Activated CD8-positive, alpha-beta memory T cell treated with anti-CD3 and anti-CD28 coated beads, Interleukin-2, amount 10 ng/mL, durations not matched to agents 7 days and 5 days (primary cell): ENCODE data around the gene S100B. TPM values are rescaled to one million over a fixed set of nuclear protein-coding genes. Genes with fewer than 3 reads are reported as not detected.
A peak's percentile ranks its signal among the peaks of the same experiment; 100 is the strongest.

ENCODE experiments used
- ATAC-seq: fragments of 150-1000 bp; cut with Tn5 transposase; one replicate; pipeline ENCODE4 v1.10.0; 2021; ENCODE audit warnings: moderate library complexity
- CTCF ChIA-PET: fragments of 350-600 bp; sonication (Branson Sonifier 250); formaldehyde crosslinking; loops from one replicate; lab custom pipeline; 2021; ENCODE audit warnings: antibody characterized with exemption; lab: Charles Lee
- DNase-seq: peaks from one replicate; pipeline ENCODE4 v3.0.0-alpha.2; 2020
- H3K27ac Mint-ChIP-seq: one replicate; pipeline ENCODE4 v1.8.0; 2021; ENCODE audit warnings: mild to moderate bottlenecking, mixed read lengths
- H3K27me3 Mint-ChIP-seq: one replicate; pipeline ENCODE4 v1.8.0; 2021; ENCODE audit warnings: mixed read lengths
- H3K36me3 Mint-ChIP-seq: one replicate; pipeline ENCODE4 v1.8.0; 2021; ENCODE audit warnings: mild to moderate bottlenecking, mixed read lengths
- H3K4me1 Mint-ChIP-seq: one replicate; pipeline ENCODE4 v1.8.0; 2021; ENCODE audit warnings: mixed read lengths
- H3K4me3 Mint-ChIP-seq: one replicate; pipeline ENCODE4 v1.8.0; 2021; ENCODE audit warnings: mild to moderate bottlenecking, moderate library complexity, mixed read lengths
- H3K9me3 Mint-ChIP-seq: one replicate; pipeline ENCODE4 v1.8.0; 2022; ENCODE audit warnings: low read depth, mixed read lengths
- total RNA-seq, 2 experiments: library from RNA; stranded (reverse); gene quantifications; one replicate each; pipeline ENCODE4 v1.2.3, GENCODE V29; 2021

Gene S100B
- 1 to 10 TPM in 1 of 2 experiments, under 1 TPM in 1; 0.77 to 1.5 TPM for total RNA-seq

DNA sequence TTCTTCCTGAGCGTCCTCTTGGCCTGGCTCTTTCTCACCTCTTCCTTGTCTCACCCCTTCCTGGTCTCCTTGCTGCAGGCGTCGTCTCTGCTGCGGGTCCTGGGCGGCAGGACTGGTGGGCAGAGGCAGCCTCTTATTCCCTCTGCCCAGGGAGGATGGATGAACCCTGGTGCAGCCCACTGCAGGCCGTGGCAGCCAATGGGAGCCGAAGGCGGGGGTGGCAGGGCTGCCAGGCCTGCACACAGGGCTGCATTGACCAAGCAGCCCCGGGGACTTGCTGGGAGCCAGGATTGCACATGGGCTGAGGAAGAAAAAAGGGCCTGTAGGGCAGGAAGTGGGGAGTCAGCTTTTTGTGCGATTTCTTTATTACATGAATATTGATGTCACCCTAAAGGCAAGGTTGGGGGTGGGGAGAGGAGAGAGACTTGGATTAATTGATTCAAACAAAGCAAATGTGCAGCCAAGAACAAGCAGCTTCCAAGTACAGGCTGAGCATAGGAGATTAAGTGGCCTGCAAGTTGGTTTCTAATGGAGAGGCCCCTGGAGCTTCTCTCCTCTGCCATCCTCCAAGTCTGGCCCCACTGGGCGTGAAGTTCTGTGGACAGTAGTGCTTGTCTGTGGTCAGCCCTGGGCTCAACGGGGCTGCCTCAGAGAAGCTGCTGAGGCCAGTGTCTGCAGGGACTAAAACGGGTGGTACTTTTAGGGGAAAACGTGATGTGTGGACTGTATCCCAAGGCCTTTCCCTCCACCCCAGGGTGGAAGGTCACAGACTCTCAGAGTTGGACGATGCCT, at the start of gene S100B:
Gene S100B (minus strand): TSS at position 108 of the 792 bp plus-strand sequence. CDS start 2,667 bp downstream, outside the sequence.
- H3K27me3 Mint-ChIP-seq = no peaks in the 10 kb centered on the region
- DNase-seq (no peak), ATAC-seq (no peak)
- CTCF ChIA-PET = interaction anchor here (1.1 to 1.4 kb wide), 2 partner anchors 16 to 29 kb away, joined by 3 to 4 read pairs; no protein-coding TSS in a partner anchor
- peaks cover 2% of the 10 kb centered on the region for H3K36me3 Mint-ChIP-seq
- peaks cover 39% of the 10 kb centered on the region for H3K4me1 Mint-ChIP-seq
- H3K4me3 Mint-ChIP-seq = no peak within 1 kb of the TSS
- H3K27ac Mint-ChIP-seq = peak within 1 kb of the TSS; percentile 75
- no peaks in the 10 kb centered on the region for H3K9me3 Mint-ChIP-seq

DNA sequence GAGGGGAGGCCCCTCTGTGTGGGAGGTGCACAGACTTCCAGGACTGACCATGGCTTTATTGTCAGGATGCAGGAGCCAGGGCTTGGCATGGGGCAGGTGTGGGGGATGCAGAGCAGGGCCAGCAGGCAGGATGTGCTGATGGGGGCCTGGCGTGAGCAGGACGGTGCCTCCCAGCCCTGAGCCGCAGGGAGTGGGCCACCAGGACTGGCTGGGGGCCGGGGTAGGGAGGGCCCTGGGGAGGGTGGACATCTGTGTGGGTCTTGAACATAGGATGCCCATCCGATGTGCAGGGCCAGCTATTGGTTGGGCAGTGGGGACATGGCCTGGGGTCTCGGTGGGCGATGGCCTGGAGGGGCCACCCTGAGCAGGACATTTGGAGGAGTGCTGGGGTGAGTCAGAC, 46.2 kb upstream of the S100B start:
- ATAC-seq (no peak), DNase-seq (no peak)
- Mint-ChIP-seq H3K27ac (no peak overlapping the region), H3K4me1 (peaks cover 3% of the 10 kb centered on the region), H3K36me3 (peaks cover 92% of the 10 kb centered on the region), H3K4me3 (no peak overlapping the region), H3K9me3 (peaks cover 11% of the 10 kb centered on the region), H3K27me3 (no peaks in the 10 kb centered on the region)
- CTCF ChIA-PET = no interaction called here

DNA sequence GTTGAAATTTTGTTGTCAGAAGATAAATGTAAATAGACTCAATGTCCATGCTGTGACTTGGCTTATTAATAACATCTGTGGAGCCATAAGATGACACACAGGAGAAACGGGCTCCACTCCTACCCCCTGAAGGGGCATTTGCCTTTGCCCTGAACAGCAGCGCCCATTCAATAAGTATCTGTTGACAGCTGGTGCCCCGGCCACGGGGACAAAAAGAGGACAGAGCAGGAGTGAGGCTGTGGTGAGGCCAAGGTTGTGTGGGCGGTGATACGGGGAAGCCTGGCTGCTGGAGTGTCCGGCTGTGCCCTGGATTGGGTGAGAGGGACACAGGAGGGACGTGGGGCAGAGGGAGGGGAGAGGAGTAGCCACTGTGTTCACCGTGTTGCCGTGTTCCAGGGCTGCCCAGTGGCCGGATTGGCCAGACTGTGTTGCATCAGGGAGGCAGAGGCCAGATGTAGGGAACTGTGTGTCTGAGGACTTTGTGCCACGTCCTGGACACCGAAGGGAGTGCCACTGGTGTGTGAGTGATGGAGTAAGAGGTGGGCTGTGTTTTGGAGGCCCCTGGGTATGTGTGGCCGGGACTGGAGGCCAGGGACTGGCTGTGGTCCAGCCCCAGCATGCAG, 45.7 kb upstream of the S100B start:
- Mint-ChIP-seq H3K27ac (peak overlapping the region; percentile 1), H3K4me1 (peaks cover 3% of the 10 kb centered on the region), H3K27me3 (no peaks in the 10 kb centered on the region), H3K9me3 (peaks cover 6% of the 10 kb centered on the region), H3K36me3 (peaks cover 92% of the 10 kb centered on the region), H3K4me3 (no peak overlapping the region)
- ATAC-seq (no peak), DNase-seq (no peak)
- CTCF ChIA-PET = no interaction called here

DNA sequence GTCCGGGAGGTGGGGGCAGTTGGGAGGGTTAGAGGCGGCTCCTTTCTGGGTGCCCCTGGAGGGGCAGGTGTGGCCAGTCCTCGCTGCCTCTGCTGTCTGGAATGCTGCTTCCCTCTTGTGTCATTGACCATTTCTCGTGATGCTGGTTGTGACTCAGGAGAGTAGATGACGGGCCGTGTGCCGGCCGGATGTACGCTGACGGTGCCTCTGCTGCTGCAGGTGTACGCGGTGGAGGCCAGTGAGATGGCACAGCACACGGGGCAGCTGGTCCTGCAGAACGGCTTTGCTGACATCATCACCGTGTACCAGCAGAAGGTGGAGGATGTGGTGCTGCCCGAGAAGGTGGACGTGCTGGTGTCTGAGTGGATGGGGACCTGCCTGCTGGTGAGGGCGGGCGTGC, 44.5 kb upstream of the S100B start:
- H3K4me1 Mint-ChIP-seq = peaks cover 3% of the 10 kb centered on the region
- no peaks in the 10 kb centered on the region for H3K27me3 Mint-ChIP-seq
- H3K36me3 Mint-ChIP-seq = peaks cover 89% of the 10 kb centered on the region
- ATAC-seq (no peak), DNase-seq (no peak)
- CTCF ChIA-PET = no interaction called here
- H3K4me3 Mint-ChIP-seq = no peak overlapping the region
- no peak overlapping the region for H3K27ac Mint-ChIP-seq
- peaks cover 4% of the 10 kb centered on the region for H3K9me3 Mint-ChIP-seq

DNA sequence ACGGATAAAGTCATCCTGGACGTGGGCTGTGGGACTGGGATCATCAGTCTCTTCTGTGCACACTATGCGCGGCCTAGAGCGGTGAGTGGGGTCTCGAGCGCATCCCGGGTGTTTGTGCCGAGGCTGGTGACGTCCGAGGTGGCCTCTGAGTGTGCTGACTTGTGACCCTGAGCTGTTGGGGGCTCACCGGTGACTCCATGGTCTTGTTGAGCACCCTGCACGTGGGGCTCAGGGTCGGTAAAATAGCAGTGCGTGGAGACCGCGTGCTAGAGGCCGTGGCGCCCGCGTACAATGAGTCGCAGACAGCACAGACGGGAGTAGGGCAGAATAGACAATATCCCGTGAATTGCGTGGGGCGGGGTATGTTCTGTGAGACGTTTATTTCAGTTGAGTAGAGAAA, 43.7 kb upstream of the S100B start:
- CTCF ChIA-PET = no interaction called here
- ATAC-seq (no peak), DNase-seq (no peak)
- no peaks in the 10 kb centered on the region for H3K27me3 Mint-ChIP-seq
- no peak overlapping the region for H3K4me3 Mint-ChIP-seq
- H3K36me3 Mint-ChIP-seq = peaks cover 87% of the 10 kb centered on the region
- H3K4me1 Mint-ChIP-seq = peaks cover 3% of the 10 kb centered on the region
- H3K27ac Mint-ChIP-seq = no peak overlapping the region
- peaks cover 2% of the 10 kb centered on the region for H3K9me3 Mint-ChIP-seq

DNA sequence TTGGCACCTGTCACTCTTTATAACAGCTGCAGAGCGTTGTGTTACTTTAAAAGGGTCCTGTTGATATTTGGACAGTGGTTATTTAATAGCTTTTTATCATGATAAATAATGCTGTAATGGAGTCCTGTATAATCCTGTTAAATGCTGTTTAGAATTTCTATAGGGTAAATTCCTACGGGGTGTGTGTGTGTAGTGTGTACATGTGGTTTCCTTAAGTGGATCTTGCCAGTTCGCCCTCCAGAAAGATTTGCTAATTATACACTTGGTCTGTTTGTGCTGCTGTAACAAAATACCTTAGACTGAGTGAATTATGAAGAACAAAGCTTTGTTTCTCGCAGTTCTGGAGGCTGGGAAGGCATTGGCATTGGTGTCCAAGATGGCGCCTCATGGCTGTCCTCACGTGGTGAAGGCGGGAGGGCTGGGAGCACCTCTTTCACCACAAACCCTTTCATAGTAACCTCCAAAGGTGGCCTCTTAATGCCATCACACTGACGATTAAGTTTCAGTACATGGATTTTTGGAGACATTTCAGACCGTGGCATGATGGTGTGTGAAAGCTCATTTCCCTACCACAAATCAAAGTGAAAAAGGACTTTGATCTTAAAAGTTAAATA, 41.8 kb upstream of the S100B start:
- DNase-seq = no peak
- H3K4me3 Mint-ChIP-seq = no peak overlapping the region
- H3K9me3 Mint-ChIP-seq = no peaks in the 10 kb centered on the region
- CTCF ChIA-PET = interaction anchor here (1.3 to 2.3 kb wide), 2 partner anchors 11 to 15 kb away, joined by 3 to 5 read pairs; no protein-coding TSS in a partner anchor
- H3K36me3 Mint-ChIP-seq = peaks cover 81% of the 10 kb centered on the region
- H3K27me3 Mint-ChIP-seq = no peaks in the 10 kb centered on the region
- no peak overlapping the region for H3K27ac Mint-ChIP-seq
- no peak for ATAC-seq
- peaks cover 6% of the 10 kb centered on the region for H3K4me1 Mint-ChIP-seq

DNA sequence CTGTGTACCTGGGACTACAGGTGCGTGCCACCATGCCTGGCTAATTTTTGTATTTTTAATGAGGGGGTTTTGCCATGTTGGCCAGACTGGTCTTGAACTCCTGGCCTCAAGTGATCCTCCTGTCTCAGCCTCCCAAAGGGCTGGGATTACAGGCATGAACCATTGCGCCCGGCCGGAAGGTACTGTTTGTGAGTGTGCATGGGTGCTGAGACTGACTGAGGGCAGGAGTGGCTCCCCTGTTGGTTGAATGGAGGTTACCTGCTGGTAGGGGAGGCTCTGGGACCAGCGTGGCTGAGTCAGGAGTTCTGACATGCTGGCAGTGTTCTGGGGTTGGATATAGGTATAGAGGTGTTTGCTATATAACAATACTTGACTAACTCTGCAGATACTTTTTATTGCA, 41.0 kb upstream of the S100B start:
- no peaks in the 10 kb centered on the region for H3K9me3 Mint-ChIP-seq
- H3K36me3 Mint-ChIP-seq = peaks cover 80% of the 10 kb centered on the region
- H3K4me3 Mint-ChIP-seq = no peak overlapping the region
- H3K27ac Mint-ChIP-seq = no peak overlapping the region
- ATAC-seq (no peak), DNase-seq (no peak)
- H3K27me3 Mint-ChIP-seq = no peaks in the 10 kb centered on the region
- peaks cover 7% of the 10 kb centered on the region for H3K4me1 Mint-ChIP-seq
- CTCF ChIA-PET = interaction anchor here (0.9 to 2.3 kb wide), 2 partner anchors 15 to 16 kb away, joined by 4 to 5 read pairs; no protein-coding TSS in a partner anchor

DNA sequence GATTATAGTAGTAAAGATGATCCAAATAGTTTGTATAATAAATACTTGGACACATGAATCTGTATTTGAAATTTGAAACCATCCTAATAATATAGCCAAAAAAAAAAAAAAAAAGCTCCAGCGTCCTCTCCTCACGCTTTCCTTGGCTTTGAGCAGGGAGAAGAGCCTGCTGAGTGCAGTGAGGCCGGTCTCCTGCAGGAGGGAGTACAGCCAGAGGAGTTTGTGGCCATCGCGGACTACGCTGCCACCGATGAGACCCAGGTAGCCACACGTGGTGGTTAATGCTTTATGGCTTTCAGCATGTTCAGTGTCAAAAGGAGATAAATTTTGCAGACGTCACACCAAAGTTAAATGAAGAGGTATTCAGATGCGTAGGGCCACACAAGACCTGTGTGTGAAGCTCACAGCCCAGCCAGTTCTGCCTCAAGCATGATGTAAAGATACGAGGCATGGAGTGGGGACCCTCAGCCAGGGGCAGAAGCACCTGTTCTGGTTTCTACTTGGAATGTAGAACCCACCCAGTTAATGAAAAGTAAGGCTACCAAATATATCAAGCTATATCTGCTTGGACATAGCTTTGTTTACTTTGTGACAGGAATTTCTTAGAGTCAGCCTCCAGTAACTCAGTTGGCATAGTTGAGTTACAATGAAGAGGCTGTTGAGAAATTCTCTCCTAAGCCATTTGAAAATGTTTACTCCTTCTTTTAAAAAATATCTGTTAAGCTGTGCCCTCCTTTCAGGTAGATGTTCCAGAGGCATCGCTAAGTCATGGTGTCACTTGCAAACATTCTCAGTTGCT, 38.7 kb upstream of the S100B start:
- Mint-ChIP-seq H3K36me3 (peaks cover 68% of the 10 kb centered on the region), H3K27me3 (no peaks in the 10 kb centered on the region), H3K27ac (no peak overlapping the region), H3K9me3 (no peaks in the 10 kb centered on the region), H3K4me3 (no peak overlapping the region), H3K4me1 (peaks cover 24% of the 10 kb centered on the region)
- DNase-seq (no peak), ATAC-seq (no peak)
- CTCF ChIA-PET = interaction anchor here (0.6 to 1.5 kb wide), 4 partner anchors 8 to 84 kb away, joined by 3 read pairs; partner anchors contain the start of gene PRMT2

DNA sequence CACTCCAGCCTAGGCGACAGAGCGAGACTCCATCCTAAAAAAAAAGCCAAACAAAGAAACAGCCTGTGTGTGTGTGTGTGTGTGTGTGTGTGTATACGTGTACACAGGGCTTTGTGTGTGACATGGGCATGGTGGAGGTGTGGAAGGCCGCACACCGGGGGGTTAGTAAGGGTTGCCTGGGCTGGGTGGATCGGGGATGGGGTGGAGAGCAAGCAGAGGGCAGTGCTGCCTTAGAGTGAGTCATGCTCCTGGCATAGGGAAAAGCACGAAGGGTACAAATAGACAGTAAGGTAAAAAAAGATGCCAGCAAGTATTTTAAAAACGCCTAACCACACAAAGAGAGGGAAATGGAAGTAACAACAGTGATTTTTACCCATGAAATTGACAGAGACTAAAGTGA, 36.8 kb upstream of the S100B start:
- Mint-ChIP-seq H3K9me3 (no peaks in the 10 kb centered on the region), H3K27ac (peak overlapping the region; percentile 33), H3K27me3 (no peaks in the 10 kb centered on the region), H3K4me3 (no peak overlapping the region), H3K4me1 (peaks cover 40% of the 10 kb centered on the region), H3K36me3 (peaks cover 63% of the 10 kb centered on the region)
- CTCF ChIA-PET = no interaction called here
- ATAC-seq (no peak), DNase-seq (no peak)

DNA sequence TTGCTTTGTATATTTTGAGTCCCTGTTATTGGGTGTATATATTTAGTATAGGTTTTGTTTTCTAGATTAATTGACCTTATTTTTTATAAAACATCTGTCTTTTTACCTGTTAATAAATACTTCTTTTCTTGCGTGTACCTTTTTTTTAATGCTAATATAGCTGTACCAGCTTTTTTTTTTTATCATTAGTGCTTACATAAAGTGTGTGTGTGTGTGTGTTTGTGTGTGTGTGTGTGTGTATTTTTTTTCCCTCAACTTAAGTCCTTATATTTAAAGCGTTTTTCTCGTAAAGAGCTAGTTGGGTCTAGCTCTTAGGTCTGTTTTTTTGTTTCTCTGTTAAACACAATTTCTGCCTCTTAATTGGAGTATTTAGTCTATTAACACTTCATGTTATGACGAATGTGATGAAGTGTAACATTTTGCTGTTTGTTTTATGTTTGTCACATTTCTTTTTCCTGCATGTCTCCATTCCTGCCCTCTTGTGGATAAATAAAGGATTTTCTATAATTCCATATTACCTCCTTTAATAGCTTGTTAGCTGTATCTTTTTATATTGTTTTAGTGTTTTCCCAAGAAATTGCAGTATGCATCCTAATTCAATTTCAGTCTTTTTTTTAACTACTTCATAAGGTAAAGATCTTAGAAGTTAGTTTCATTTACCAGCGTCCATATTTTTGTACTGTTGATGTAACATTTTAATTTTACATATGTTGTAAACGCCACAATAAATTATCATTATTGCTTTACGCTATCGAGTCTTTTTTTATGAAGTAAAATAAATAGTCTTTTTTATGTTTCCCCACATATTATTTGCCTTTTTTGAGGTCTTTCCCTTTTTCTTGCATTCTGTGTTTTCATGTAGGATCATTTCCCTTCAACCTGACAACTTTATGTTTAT, 34.9 kb upstream of the S100B start:
- DNase-seq (no peak), ATAC-seq (no peak)
- peak overlapping the region; percentile 37 for H3K4me3 Mint-ChIP-seq
- peak overlapping the region; percentile 61 for H3K27ac Mint-ChIP-seq
- H3K4me1 Mint-ChIP-seq = peaks cover 45% of the 10 kb centered on the region
- CTCF ChIA-PET = interaction anchor here (0.7 to 2.0 kb wide), 6 partner anchors 44 to 181 kb away, joined by 3 to 8 read pairs (median 4); partner anchors contain the start of gene DIP2A
- no peaks in the 10 kb centered on the region for H3K27me3 Mint-ChIP-seq
- H3K36me3 Mint-ChIP-seq = peaks cover 47% of the 10 kb centered on the region
- H3K9me3 Mint-ChIP-seq = no peaks in the 10 kb centered on the region

DNA sequence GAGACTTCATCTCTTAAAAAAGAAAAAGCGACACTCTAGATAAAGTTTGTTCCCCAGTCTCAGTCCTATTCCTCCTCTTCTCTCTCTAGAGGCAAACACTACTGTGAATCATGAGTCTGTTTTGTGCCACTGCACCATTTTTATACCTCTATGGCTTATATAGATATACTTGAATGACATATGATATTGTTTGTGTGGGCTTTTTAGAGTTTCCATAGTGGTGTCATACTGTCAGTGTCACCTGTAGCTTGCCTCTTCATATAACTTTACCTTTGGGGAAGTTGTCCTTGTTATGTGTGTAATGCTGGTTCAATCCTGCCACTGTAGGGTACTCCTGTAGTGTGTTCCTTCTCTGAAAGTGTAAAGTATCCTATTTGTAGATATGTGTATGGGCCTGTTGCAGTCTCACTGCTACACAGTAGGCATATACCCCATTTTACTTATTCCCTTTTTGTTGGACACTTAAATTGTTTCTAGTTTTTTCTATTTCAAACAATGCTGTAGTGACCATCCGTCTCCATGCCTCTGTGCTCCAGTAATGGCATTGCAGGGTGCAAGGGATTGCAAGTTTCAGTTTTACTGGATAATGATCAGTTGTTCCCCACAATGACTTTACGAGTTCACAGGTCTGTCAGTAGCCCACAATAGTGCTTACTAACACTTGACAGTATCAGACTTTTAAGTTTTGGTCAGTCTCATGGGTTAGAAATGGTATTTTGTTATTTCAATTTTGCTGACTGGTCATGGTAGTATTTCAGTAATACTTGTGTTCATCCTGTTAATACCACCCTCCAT, 33.3 kb upstream of the S100B start:
- peak; percentile 16 for ATAC-seq

More for the DNA sequence above, 33.3 kb upstream of the S100B start:
- peaks cover 59% of the 10 kb centered on the region for H3K4me1 Mint-ChIP-seq
- peak overlapping the region; percentile 81 for H3K27ac Mint-ChIP-seq
- H3K9me3 Mint-ChIP-seq = no peaks in the 10 kb centered on the region
- CTCF ChIA-PET = interaction anchor here (0.8 to 5.3 kb wide), 4 partner anchors 18 to 157 kb away, joined by 3 to 30 read pairs (median 8); no protein-coding TSS in a partner anchor
- peaks cover 34% of the 10 kb centered on the region for H3K36me3 Mint-ChIP-seq
- no peak for DNase-seq
- no peaks in the 10 kb centered on the region for H3K27me3 Mint-ChIP-seq
- H3K4me3 Mint-ChIP-seq = peak overlapping the region; percentile 59
